Measurements from ENCODE around the gene ME2.
"Not testable (repeated sequence)": the region's sequence is repeated elsewhere in the genome, so short reads cannot be mapped to it uniquely, and the experiment has no call there.

Gene ME2

GRCh38 chr18:50861617-50862016 lies 17.3 kb upstream of the ME2 start:
- no peak for DNase-seq (ENCODE audit: low read depth, low spot score)

- DNase-seq (ENCODE audit: low read depth, low spot score), result no peak
These were observed 16.5 kb upstream of the ME2 start for GRCh38 chr18:50862401-50862800.

- no peak for DNase-seq (ENCODE audit: low read depth, low spot score)
These were observed 15.0 kb upstream of the ME2 start for GRCh38 chr18:50863840-50864375.

- DNase-seq (ENCODE audit: low read depth, low spot score), result no peak
These were observed 12.2 kb upstream of the ME2 start for GRCh38 chr18:50866765-50867164.

- no peak for DNase-seq (ENCODE audit: low read depth, low spot score)
These were observed 9.8 kb upstream of the ME2 start for GRCh38 chr18:50869150-50869549.

- no peak for DNase-seq (ENCODE audit: low read depth, low spot score)
These were observed 8.6 kb upstream of the ME2 start for GRCh38 chr18:50870138-50870845.

GRCh38 chr18:50871846-50872245 lies 7.1 kb upstream of the ME2 start:
- no peak for DNase-seq (ENCODE audit: low read depth, low spot score)

GRCh38 chr18:50875966-50876536 lies 2.9 kb upstream of the ME2 start:
- DNase-seq (ENCODE audit: low read depth, low spot score), result no peak

GRCh38 chr18:50877545-50878265 lies 1.2 kb upstream of the ME2 start:
- no peak for DNase-seq (ENCODE audit: low read depth, low spot score)

GRCh38 chr18:50879302-50880118 lies 592 bp downstream of the ME2 start:
- no peak for DNase-seq (ENCODE audit: low read depth, low spot score)

- no peak for DNase-seq (ENCODE audit: low read depth, low spot score)
These were observed 1.2 kb downstream of the ME2 start for GRCh38 chr18:50880119-50880465.

- not testable (repeated sequence) for DNase-seq (ENCODE audit: low read depth, low spot score)
These were observed 2.0 kb downstream of the ME2 start for GRCh38 chr18:50880944-50881343.

- DNase-seq (ENCODE audit: low read depth, low spot score), result no peak
These were observed 8.0 kb downstream of the ME2 start for GRCh38 chr18:50886929-50887328.

- no peak for DNase-seq (ENCODE audit: low read depth, low spot score)
These were observed 16.6 kb downstream of the ME2 start for GRCh38 chr18:50895350-50896045.

- no peak for DNase-seq (ENCODE audit: low read depth, low spot score)
These were observed 17.2 kb downstream of the ME2 start for GRCh38 chr18:50896093-50896492.

- DNase-seq (ENCODE audit: low read depth, low spot score), result no peak
These were observed 20.0 kb downstream of the ME2 start for GRCh38 chr18:50898919-50899318.

- no peak for DNase-seq (ENCODE audit: low read depth, low spot score)
These were observed 23.9 kb downstream of the ME2 start for GRCh38 chr18:50902797-50903196.

GRCh38 chr18:50906843-50907242 lies 27.9 kb downstream of the ME2 start:
- DNase-seq (ENCODE audit: low read depth, low spot score), result no peak

- no peak for DNase-seq (ENCODE audit: low read depth, low spot score)
These were observed 30.3 kb downstream of the ME2 start for GRCh38 chr18:50909261-50909660.

- DNase-seq (ENCODE audit: low read depth, low spot score), result no peak
These were observed 32.1 kb downstream of the ME2 start for GRCh38 chr18:50911006-50911405.

- DNase-seq (ENCODE audit: low read depth, low spot score), result no peak
These were observed 38.1 kb downstream of the ME2 start for GRCh38 chr18:50917021-50917420.
